Common myeloid progenitor, CD34-positive (primary cell): ENCODE results near the gene LYPD8.
"Not testable (repeated sequence)": the region's sequence is repeated elsewhere in the genome, so short reads cannot be mapped to it uniquely, and the experiment has no call there.

Source experiments
- CTCF ChIA-PET: fragments of 350-600 bp; sonication (Branson Sonifier 250); formaldehyde crosslinking; loops from one replicate; lab custom pipeline; 2021; ENCODE audit warnings: antibody characterized with exemption; lab: Charles Lee
- POLR2A ChIA-PET: fragments of 350-600 bp; sonication (Branson Sonifier 250); formaldehyde crosslinking; loops from one replicate; lab custom pipeline; 2021; ENCODE audit warnings: antibody characterized with exemption; lab: Charles Lee
- DNase-seq, 3 donors: peaks; one replicate each; pipeline versions ENCODE4 v3.0.0 to v3.0.0-alpha.2; 2013
- H3K27ac ChIP-seq, 2 experiments: 1 replicate in 1 of 2; 2 replicates in 1 of 2; pipeline ENCODE4 v1.7.0; 2013; ENCODE audit warnings: inconsistent platforms in 2 of 2, low read length in 2 of 2, mild to moderate bottlenecking in 2 of 2, low read depth in 1 of 2, moderate library complexity in 1 of 2; ENCODE audit not compliant: severe bottlenecking in 2 of 2, insufficient read depth in 1 of 2, poor library complexity in 1 of 2
- H3K27me3 ChIP-seq, 5 experiments: replicated peaks in 2 of 5; 1 replicate in 3 of 5; 2 replicates in 2 of 5; pipeline versions ENCODE4 v1.6.1 to v1.7.0; 2013; ENCODE audit warnings: low read length in 4 of 5, mild to moderate bottlenecking in 2 of 5, moderate library complexity in 2 of 5, inconsistent platforms in 1 of 5; ENCODE audit not compliant: insufficient read depth in 5 of 5, control insufficient read depth in 4 of 5
- H3K36me3 ChIP-seq, 4 experiments: 1 replicate in 2 of 4; 2 replicates in 2 of 4; pipeline versions ENCODE4 v1.6.1 to v1.7.0; 2013; ENCODE audit warnings: low read length in 3 of 4, control low read depth in 1 of 4, mild to moderate bottlenecking in 1 of 4; ENCODE audit not compliant: control insufficient read depth in 4 of 4, insufficient read depth in 4 of 4
- H3K4me1 ChIP-seq, 4 experiments: 1 replicate in 3 of 4; 2 replicates in 1 of 4; pipeline versions ENCODE4 v1.6.1 to v1.7.1; 2013; ENCODE audit warnings: low read length in 3 of 4, mild to moderate bottlenecking in 3 of 4, control low read depth in 1 of 4, inconsistent platforms in 1 of 4, moderate library complexity in 1 of 4; ENCODE audit not compliant: control insufficient read depth in 4 of 4, insufficient read depth in 4 of 4; ENCODE audit errors: control extremely low read depth in 1 of 4
- H3K4me3 ChIP-seq, 7 experiments: 1 replicate in 4 of 7; 2 replicates in 3 of 7; pipeline versions ENCODE4 v1.5.1 to v1.7.0; 2013; ENCODE audit warnings: mild to moderate bottlenecking in 7 of 7, low read length in 6 of 7, moderate library complexity in 6 of 7, inconsistent platforms in 2 of 7, low read depth in 2 of 7, control low read depth in 1 of 7; ENCODE audit not compliant: insufficient read depth in 4 of 7, control insufficient read depth in 1 of 7; ENCODE audit errors: extremely low read depth in 1 of 7
- H3K9me3 ChIP-seq, 5 experiments: 1 replicate in 4 of 5; 2 replicates in 1 of 5; pipeline versions ENCODE4 v1.6.1 to v1.7.1; 2013; ENCODE audit warnings: low read length in 4 of 5, mild to moderate bottlenecking in 2 of 5, inconsistent platforms in 1 of 5, low read depth in 1 of 5, moderate library complexity in 1 of 5; ENCODE audit not compliant: control insufficient read depth in 4 of 5, insufficient read depth in 2 of 5; ENCODE audit errors: control extremely low read depth in 1 of 5
- WGBS: methylation state at CpG from one replicate; pipeline ENCODE4 v1.1.5; 2013; ENCODE audit not compliant: insufficient coverage; 5-methylcytosine and 5-hydroxymethylcytosine counted together

Gene LYPD8

GRCh38 chr1:248794663-248795062 lies 39.1 kb upstream of the LYPD8 start:
- H3K36me3 ChIP-seq, H3K9me3 ChIP-seq, H3K4me1 ChIP-seq, H3K4me3 ChIP-seq, CTCF ChIA-PET, POLR2A ChIA-PET, H3K27me3 ChIP-seq, H3K27ac ChIP-seq, DNase-seq: not testable (repeated sequence)
- WGBS = 100% methylated on average over 4 of the region's 5 CpGs

GRCh38 chr1:248793592-248793991 lies 38.0 kb upstream of the LYPD8 start:
- Histone ChIP-seq H3K9me3 (peaks cover 0 to 9% (median 0%) of the 10 kb centered on the region in 5 experiments), H3K4me1 (no peaks in the 10 kb centered on the region), H3K27ac (no peak overlapping the region), H3K4me3 (no peak overlapping the region), H3K36me3 (no peaks in the 10 kb centered on the region), H3K27me3 (peaks cover 0 to 3% (median 0%) of the 10 kb centered on the region in 5 experiments)
- POLR2A ChIA-PET = no interaction called here
- CTCF ChIA-PET = no interaction called here
- no peak for DNase-seq

GRCh38 chr1:248792342-248792741 lies 36.8 kb upstream of the LYPD8 start:
- Histone ChIP-seq H3K27me3 (peaks cover 0 to 3% (median 0%) of the 10 kb centered on the region in 5 experiments), H3K4me1 (no peaks in the 10 kb centered on the region), H3K27ac (no peak overlapping the region), H3K36me3 (no peaks in the 10 kb centered on the region), H3K9me3 (peaks cover 0 to 9% (median 0%) of the 10 kb centered on the region in 5 experiments), H3K4me3 (no peak overlapping the region)
- ChIA-PET POLR2A (no interaction called here), CTCF (no interaction called here)
- WGBS = 83% methylated on average over 5 of the region's 5 CpGs
- no peak for DNase-seq

- Histone ChIP-seq H3K36me3 (no peaks in the 10 kb centered on the region), H3K9me3 (peaks cover 0 to 9% (median 0%) of the 10 kb centered on the region in 5 experiments), H3K27me3 (peaks cover 0 to 3% (median 0%) of the 10 kb centered on the region in 5 experiments), H3K4me3 (no peak overlapping the region), H3K4me1 (no peaks in the 10 kb centered on the region), H3K27ac (no peak overlapping the region)
- ChIA-PET POLR2A (no interaction called here), CTCF (no interaction called here)
- DNase-seq = no peak
- WGBS = 100% methylated on average over 2 of the region's 4 CpGs
Observed at GRCh38 chr1:248791010-248791409, 35.5 kb upstream of the LYPD8 start.

- ChIA-PET POLR2A (no interaction called here), CTCF (no interaction called here)
Observed at GRCh38 chr1:248790456-248790855, 34.9 kb upstream of the LYPD8 start.

GRCh38 chr1:248789337-248789736 lies 33.8 kb upstream of the LYPD8 start:
- CTCF ChIA-PET, H3K27me3 ChIP-seq, H3K4me3 ChIP-seq, H3K4me1 ChIP-seq, DNase-seq, H3K36me3 ChIP-seq, H3K27ac ChIP-seq, H3K9me3 ChIP-seq, POLR2A ChIA-PET: not testable (repeated sequence)
- WGBS = no CpG with 5 or more reads among the region's 2 CpGs

More at GRCh38 chr1:248790456-248790855, 34.9 kb upstream of the LYPD8 start:
- Histone ChIP-seq H3K27ac (no peak overlapping the region), H3K9me3 (peaks cover 0 to 5% (median 0%) of the 10 kb centered on the region in 5 experiments), H3K36me3 (no peaks in the 10 kb centered on the region), H3K27me3 (peaks cover 0 to 3% (median 0%) of the 10 kb centered on the region in 5 experiments), H3K4me1 (no peaks in the 10 kb centered on the region), H3K4me3 (no peak overlapping the region)
- DNase-seq = no peak
- WGBS = 93% methylated on average over 4 of the region's 5 CpGs

- peaks cover 0 to 3% (median 0%) of the 10 kb centered on the region in 5 experiments for H3K27me3 ChIP-seq
- H3K27ac ChIP-seq = no peak overlapping the region
- ChIA-PET CTCF (no interaction called here), POLR2A (no interaction called here)
- H3K4me3 ChIP-seq = no peak overlapping the region
- no peaks in the 10 kb centered on the region for H3K36me3 ChIP-seq
- H3K9me3 ChIP-seq = no peaks in the 10 kb centered on the region
- no peaks in the 10 kb centered on the region for H3K4me1 ChIP-seq
- no peak for DNase-seq
- 100% methylated on average over 3 of the region's 3 CpGs for WGBS
Observed at GRCh38 chr1:248788327-248788726, 32.8 kb upstream of the LYPD8 start.
